Ecto neural progenitor cell (in vitro differentiated cells): ENCODE measurements around the gene CABS1.

ENCODE experiments used
- DNase-seq: peaks from one replicate; pipeline ENCODE4 v3.0.0-alpha.2; 2018; ENCODE audit warnings: low spot score

Gene CABS1

GRCh38 chr4:70382691-70383181 lies 48.0 kb downstream of the CABS1 start, which contains the start of gene SMR3B:
Gene SMR3B, plus strand, starts transcription at chr4:70383131. Its CDS starts 1,380 bp downstream, at chr4:70384511.
- DNase-seq: no peak
